ENCODE data around the gene ARGLU1.

GRCh38 chr13:106597186-106597585 lies 29.2 kb upstream of the ARGLU1 start:
- TF ChIP-seq, protein P1, sequence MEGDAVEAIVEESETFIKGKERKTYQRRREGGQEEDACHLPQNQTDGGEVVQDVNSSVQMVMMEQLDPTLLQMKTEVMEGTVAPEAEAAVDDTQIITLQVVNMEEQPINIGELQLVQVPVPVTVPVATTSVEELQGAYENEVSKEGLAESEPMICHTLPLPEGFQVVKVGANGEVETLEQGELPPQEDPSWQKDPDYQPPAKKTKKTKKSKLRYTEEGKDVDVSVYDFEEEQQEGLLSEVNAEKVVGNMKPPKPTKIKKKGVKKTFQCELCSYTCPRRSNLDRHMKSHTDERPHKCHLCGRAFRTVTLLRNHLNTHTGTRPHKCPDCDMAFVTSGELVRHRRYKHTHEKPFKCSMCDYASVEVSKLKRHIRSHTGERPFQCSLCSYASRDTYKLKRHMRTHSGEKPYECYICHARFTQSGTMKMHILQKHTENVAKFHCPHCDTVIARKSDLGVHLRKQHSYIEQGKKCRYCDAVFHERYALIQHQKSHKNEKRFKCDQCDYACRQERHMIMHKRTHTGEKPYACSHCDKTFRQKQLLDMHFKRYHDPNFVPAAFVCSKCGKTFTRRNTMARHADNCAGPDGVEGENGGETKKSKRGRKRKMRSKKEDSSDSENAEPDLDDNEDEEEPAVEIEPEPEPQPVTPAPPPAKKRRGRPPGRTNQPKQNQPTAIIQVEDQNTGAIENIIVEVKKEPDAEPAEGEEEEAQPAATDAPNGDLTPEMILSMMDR (optimal IDR thresholded peaks at IDR 0.05 in 1 of 3, IDR thresholded peaks at IDR 0.05 in 1 of 3, conservative IDR thresholded peaks at IDR 0.05 in 1 of 3; ENCODE audit: extremely low read depth in 1 of 3, insufficient read depth in 2 of 3, low read length in 3 of 3), result no peak
- no peak for TF ChIP-seq EZH2 (IDR thresholded peaks at IDR 0.05; ENCODE audit: low read length)
